SK-N-SH (cell line): ENCODE data around the gene ZNF628. TPM values are rescaled to one million over a fixed set of nuclear protein-coding genes. Genes with fewer than 3 reads are reported as not detected.
A peak's percentile ranks its signal among the peaks of the same experiment; 100 is the strongest.

Experiments used
- CTCF ChIA-PET: fragments of 300-600, 350-600 bp; formaldehyde crosslinking; extraction: SDS; loops from one replicate; lab custom pipeline; 2021; lab: Yijun Ruan, JAX
- POLR2A ChIA-PET: fragments of 350-600 bp; sonication (Branson Sonifier 250); formaldehyde crosslinking; extraction: SDS; loops from one replicate; lab custom pipeline; 2020; ENCODE audit warnings: antibody characterized with exemption, inconsistent platforms; lab: Yijun Ruan, JAX
- DNase-seq: peaks from one replicate; pipeline ENCODE4 v3.0.0; 2012
- H2AFZ ChIP-seq: fragments of 200-600 bp; sonication (generic); 2 replicates; pipeline ENCODE4 v1.8.1; 2016; ENCODE audit warnings: antibody characterized with exemption, mild to moderate bottlenecking, low read depth
- H3F3A ChIP-seq: fragments of 200-600 bp; sonication (generic); replicated peaks from 2 replicates; pipeline ENCODE3; 2016; ENCODE audit warnings: antibody characterized with exemption, mild to moderate bottlenecking; ENCODE audit not compliant: insufficient read depth
- H3K27ac ChIP-seq, 2 experiments: fragments of 200-500 bp in 1 of 2; fragments of 200-600 bp in 1 of 2; sonication (Bioruptor generic) in 1 of 2; sonication (generic), shearing (Covaris generic) in 1 of 2; 2 replicates each; pipeline versions ENCODE4 v1.5.1 to v1.6.1; 2014 to 2016; ENCODE audit warnings: low read depth in 2 of 2, inconsistent platforms in 1 of 2, low read length in 1 of 2, mild to moderate bottlenecking in 1 of 2, mixed read lengths in 1 of 2
- H3K27me3 ChIP-seq: fragments of 200-600 bp; sonication (generic), shearing (Covaris generic); 2 replicates; pipeline ENCODE4 v1.6.1; 2016; ENCODE audit warnings: mixed run types; ENCODE audit not compliant: insufficient read depth
- H3K36me3 ChIP-seq, 2 experiments: fragments of 200-500 bp in 1 of 2; fragments of 200-600 bp in 1 of 2; sonication (Bioruptor generic) in 1 of 2; sonication (generic) in 1 of 2; replicated peaks in 1 of 2; 2 replicates each; pipeline versions ENCODE3 to v1.5.1; 2014 to 2016; ENCODE audit warnings: low read length in 1 of 2, mild to moderate bottlenecking in 1 of 2; ENCODE audit not compliant: insufficient read depth in 2 of 2, control insufficient read depth in 1 of 2
- H3K4me1 ChIP-seq, 2 experiments: fragments of 200-500 bp in 1 of 2; fragments of 200-600 bp in 1 of 2; sonication (Bioruptor generic) in 1 of 2; sonication (generic), shearing (Covaris generic) in 1 of 2; 2 replicates each; pipeline versions ENCODE4 v1.5.1 to v1.6.1; 2014 to 2016; ENCODE audit warnings: low read depth in 1 of 2, low read length in 1 of 2, mixed run types in 1 of 2; ENCODE audit not compliant: insufficient read depth in 2 of 2, control insufficient read depth in 1 of 2
- H3K4me2 ChIP-seq: fragments of 200-600 bp; sonication (generic), shearing (Covaris generic); 2 replicates; pipeline ENCODE4 v1.6.1; 2017; ENCODE audit warnings: mixed run types
- H3K4me3 ChIP-seq, 2 experiments: fragments of 200-500 bp in 1 of 2; fragments of 200-600 bp in 1 of 2; sonication (Bioruptor generic) in 1 of 2; sonication (generic), shearing (Covaris generic) in 1 of 2; 2 replicates each; pipeline versions ENCODE4 v1.5.1 to v1.8.1; 2014 to 2016; ENCODE audit warnings: low read depth in 2 of 2, inconsistent platforms in 1 of 2, low read length in 1 of 2, mild to moderate bottlenecking in 1 of 2, mixed read lengths in 1 of 2, moderate library complexity in 1 of 2
- H3K79me2 ChIP-seq: fragments of 200-600 bp; sonication (generic); 2 replicates; pipeline ENCODE4 v1.8.1; 2017; ENCODE audit warnings: mild to moderate bottlenecking; ENCODE audit not compliant: insufficient read depth
- H3K9ac ChIP-seq: fragments of 200-600 bp; sonication (generic); 2 replicates; pipeline ENCODE4 v1.6.1; 2017; ENCODE audit warnings: mixed run types
- H3K9me2 ChIP-seq: fragments of 200-600 bp; sonication (generic); 2 replicates; pipeline ENCODE4 v1.6.1; 2017; ENCODE audit warnings: mixed run types
- H3K9me3 ChIP-seq: fragments of 200-600 bp; sonication (generic); 2 replicates; pipeline ENCODE4 v1.6.1; 2017; ENCODE audit warnings: mixed run types, mild to moderate bottlenecking, moderate library complexity
- H4K20me1 ChIP-seq: fragments of 200-600 bp; sonication (generic); 2 replicates; pipeline ENCODE4 v1.6.1; 2017; ENCODE audit warnings: mild to moderate bottlenecking, mixed run types; ENCODE audit not compliant: insufficient read depth
- CHD2 ChIP-seq: fragments of 150-350 bp; IDR thresholded peaks from 2 replicates; pipeline ENCODE4 v1.6.1; 2018; ENCODE audit warnings: low read length; ENCODE audit not compliant: partially characterized antibody
- ELF1 ChIP-seq: IDR thresholded peaks from 2 replicates; pipeline ENCODE4 v1.4.0; 2012
- EZH2phosphoT487 ChIP-seq: fragments of 200-600 bp; sonication (generic); IDR thresholded peaks from 2 replicates; pipeline ENCODE4 v1.6.1; 2017; ENCODE audit warnings: low read depth, mixed run types, mild to moderate bottlenecking, antibody characterized with exemption, moderate library complexity, borderline replicate concordance
- FOXJ3 ChIP-seq: sonication (generic); formaldehyde crosslinking; IDR thresholded peaks from 2 replicates; pipeline ENCODE4 v1.5.1; 2020; ENCODE audit warnings: mild to moderate bottlenecking, missing genetic modification reagents
- MEF2A ChIP-seq: IDR thresholded peaks from 2 replicates; pipeline ENCODE4 v1.4.0; 2012; ENCODE audit warnings: low read depth, borderline replicate concordance
- NFIC ChIP-seq: IDR thresholded peaks from 2 replicates; pipeline ENCODE4 v1.4.0; 2012; ENCODE audit warnings: borderline replicate concordance
- NRF1 ChIP-seq: IDR thresholded peaks from 2 replicates; pipeline ENCODE4 v1.6.1; 2012; ENCODE audit warnings: low read depth, mild to moderate bottlenecking, low read length
- POLR2AphosphoS5 ChIP-seq: IDR thresholded peaks from 2 replicates; pipeline ENCODE4 v1.6.1; 2012; ENCODE audit warnings: low read depth, low read length
- RAD21 ChIP-seq: IDR thresholded peaks from 2 replicates; pipeline ENCODE4 v1.6.1; 2012; ENCODE audit warnings: mild to moderate bottlenecking, low read length
- RCOR1 ChIP-seq: fragments of 150-350 bp; IDR thresholded peaks from 2 replicates; pipeline ENCODE4 v1.6.1; 2017; ENCODE audit warnings: antibody characterized with exemption, low read length
- RFX5 ChIP-seq: IDR thresholded peaks from 2 replicates; pipeline ENCODE4 v1.6.1; 2012; ENCODE audit warnings: mild to moderate bottlenecking, improper control_type of control experiment, low read length
- SMC3 ChIP-seq: IDR thresholded peaks from 2 replicates; pipeline ENCODE4 v1.6.1; 2012; ENCODE audit warnings: low read depth, low read length, improper control_type of control experiment
- WGBS: methylation state at CpG from one replicate; pipeline ENCODE4 v1.1.6; 2017; ENCODE audit warnings: low lambda C conversion rate; 5-methylcytosine and 5-hydroxymethylcytosine counted together
- polyA plus RNA-seq, 3 experiments: library from polyadenylated mRNA; depleted of rRNA; stranded (reverse); fragments of >200 nt; gene quantifications; 2 replicates each; pipeline ENCODE4 v1.2.3, GENCODE V29; 2012
- TF ChIP-seq, protein P1 (sequence below): fragments of 200-600 bp; sonication (generic); IDR thresholded peaks from 2 replicates; pipeline ENCODE4 v1.6.1; 2017; ENCODE audit warnings: antibody characterized with exemption, mild to moderate bottlenecking, moderate library complexity
- TF ChIP-seq, protein P2 (sequence below): IDR thresholded peaks from 2 replicates; pipeline ENCODE4 v1.4.0; 2012; ENCODE audit warnings: low read depth
- TF ChIP-seq, protein P3 (sequence below): IDR thresholded peaks from 2 replicates; pipeline ENCODE4 v1.4.0; 2012; ENCODE audit warnings: low read depth, borderline replicate concordance

The ZNF628 gene
- polyA plus RNA-seq, 1 of the 3 experiments (the other 2 are of a cell fraction), result 1.6 TPM

DNA sequence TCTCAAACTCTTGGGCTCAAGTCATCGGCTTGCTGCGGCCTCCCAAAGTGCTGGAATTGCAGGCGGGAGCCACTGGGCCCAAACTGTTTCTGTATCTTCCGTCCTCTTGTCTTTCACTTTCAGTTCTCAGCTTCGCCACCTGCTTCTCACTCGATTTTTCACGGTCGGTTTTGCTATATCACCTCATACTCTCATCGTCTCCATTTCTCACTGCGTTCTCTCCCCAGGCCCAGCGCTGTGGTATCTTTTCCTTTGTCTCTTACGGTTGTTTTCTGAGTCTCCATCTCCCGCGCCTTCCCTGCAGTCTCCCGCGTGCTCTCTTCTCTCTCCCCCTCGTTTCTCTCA is 26.7 kb downstream of the ZNF628 start:
- H3K9me3 ChIP-seq, result no peaks in the 10 kb centered on the region
- POLR2A ChIA-PET, result interaction anchor here (1.2 to 1.7 kb wide), 4 partner anchors 18 to 96 kb away, joined by 4 to 12 read pairs (median 9); partner anchors contain the start of genes NAT14, UBE2S and ZNF628
- 88% methylated on average over 17 of the region's 17 CpGs for WGBS
- TF ChIP-seq SMC3 (no peak), POLR2AphosphoS5 (no peak), ELF1 (no peak), EZH2phosphoT487 (no peak), FOXJ3 (no peak)
- TF ChIP-seq, protein P1, sequence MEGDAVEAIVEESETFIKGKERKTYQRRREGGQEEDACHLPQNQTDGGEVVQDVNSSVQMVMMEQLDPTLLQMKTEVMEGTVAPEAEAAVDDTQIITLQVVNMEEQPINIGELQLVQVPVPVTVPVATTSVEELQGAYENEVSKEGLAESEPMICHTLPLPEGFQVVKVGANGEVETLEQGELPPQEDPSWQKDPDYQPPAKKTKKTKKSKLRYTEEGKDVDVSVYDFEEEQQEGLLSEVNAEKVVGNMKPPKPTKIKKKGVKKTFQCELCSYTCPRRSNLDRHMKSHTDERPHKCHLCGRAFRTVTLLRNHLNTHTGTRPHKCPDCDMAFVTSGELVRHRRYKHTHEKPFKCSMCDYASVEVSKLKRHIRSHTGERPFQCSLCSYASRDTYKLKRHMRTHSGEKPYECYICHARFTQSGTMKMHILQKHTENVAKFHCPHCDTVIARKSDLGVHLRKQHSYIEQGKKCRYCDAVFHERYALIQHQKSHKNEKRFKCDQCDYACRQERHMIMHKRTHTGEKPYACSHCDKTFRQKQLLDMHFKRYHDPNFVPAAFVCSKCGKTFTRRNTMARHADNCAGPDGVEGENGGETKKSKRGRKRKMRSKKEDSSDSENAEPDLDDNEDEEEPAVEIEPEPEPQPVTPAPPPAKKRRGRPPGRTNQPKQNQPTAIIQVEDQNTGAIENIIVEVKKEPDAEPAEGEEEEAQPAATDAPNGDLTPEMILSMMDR, result no peak
- H3K79me2 ChIP-seq, result no peaks in the 10 kb centered on the region
- no peaks in the 10 kb centered on the region for H3K27me3 ChIP-seq
- H3K4me1 ChIP-seq, result peaks cover 0 to 6% of the 10 kb centered on the region in 2 experiments; a peak in 1 of 4 replicates
- no peaks in the 10 kb centered on the region for H4K20me1 ChIP-seq
- peak overlapping the region; percentile 75; the same call in 1 of the 2 replicates for H2AFZ ChIP-seq
- no peak overlapping the region for H3K4me3 ChIP-seq
- DNase-seq, result no peak
- H3F3A ChIP-seq, result peaks cover 5% of the 10 kb centered on the region
- no peak overlapping the region for H3K27ac ChIP-seq
- CTCF ChIA-PET, result interaction anchor here (0.7 to 3.8 kb wide), 20 partner anchors 11 to 361 kb away, joined by 3 to 162 read pairs (median 8); partner anchors contain the start of genes NAT14, SSC5D, ZNF628 and ZNF784
- H3K9ac ChIP-seq, result no peak overlapping the region
- no peaks in the 10 kb centered on the region for H3K36me3 ChIP-seq
- no peaks in the 10 kb centered on the region for H3K9me2 ChIP-seq
- 0 out of 2 replicates have a peak overlapping the region, but pooled peaks have one; percentile 70 for H3K4me2 ChIP-seq

DNA sequence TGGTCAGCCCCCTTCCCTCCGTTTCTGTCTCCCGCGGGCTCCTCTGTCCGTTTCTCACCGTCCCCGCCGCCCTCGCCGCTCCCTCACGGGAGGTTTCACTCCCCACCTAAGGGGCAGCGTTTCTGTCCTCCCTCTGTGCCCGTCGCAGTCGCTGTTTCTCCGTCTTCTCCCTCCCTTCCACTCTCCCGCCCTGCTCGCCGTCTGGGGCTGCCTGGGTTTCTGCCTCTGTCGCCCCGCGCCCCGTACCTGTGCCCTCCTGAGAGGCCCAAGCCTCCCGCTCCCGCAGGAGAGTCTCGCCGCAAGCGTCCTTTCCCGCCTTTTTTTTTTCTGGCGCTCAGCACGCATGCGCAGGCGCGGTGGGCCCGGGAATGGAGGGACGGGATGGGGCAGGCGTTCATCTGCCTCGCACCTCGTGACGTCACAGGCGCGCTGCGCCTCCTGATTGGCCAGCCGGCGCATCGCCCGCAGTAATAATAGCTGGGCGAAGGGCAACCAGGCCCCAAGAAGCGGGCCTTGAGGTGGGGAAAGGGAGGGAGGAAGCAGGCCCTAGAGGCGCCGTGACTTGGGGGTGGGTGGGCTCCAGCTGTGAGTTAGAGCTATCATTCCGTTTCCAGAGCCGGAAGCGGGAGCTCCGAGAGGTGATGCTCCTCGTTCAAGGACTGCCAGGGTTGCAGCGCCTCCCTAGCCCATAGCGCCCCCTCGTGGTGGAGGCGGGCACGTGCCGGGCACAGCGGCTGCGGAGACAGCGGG is 27.3 kb downstream of the ZNF628 start:
- Histone ChIP-seq H3K9me2 (no peaks in the 10 kb centered on the region), H3K27me3 (no peaks in the 10 kb centered on the region), H3K79me2 (no peaks in the 10 kb centered on the region), H3K27ac (peak overlapping the region in 1 of 2 experiments; percentile 71; a peak in 1 of 4 replicates), H2AFZ (peak overlapping the region; percentile 75; the same call in 1 of the 2 replicates), H3K9ac (peak overlapping the region; percentile 29; the same call in 1 of the 2 replicates), H3K36me3 (no peaks in the 10 kb centered on the region), H3F3A (peaks cover 5% of the 10 kb centered on the region), H3K9me3 (no peaks in the 10 kb centered on the region), H3K4me1 (peaks cover 0 to 6% of the 10 kb centered on the region in 2 experiments; a peak in 1 of 4 replicates), H4K20me1 (no peaks in the 10 kb centered on the region), H3K4me3 (peak overlapping the region; percentile 49 to 62), H3K4me2 (peak overlapping the region; percentile 70; the same call in 1 of the 2 replicates)
- DNase-seq, result peak; percentile 99
- POLR2A ChIA-PET, result interaction anchor here (0.7 to 1.7 kb wide), 7 partner anchors 12 to 96 kb away, joined by 3 to 12 read pairs (median 8); partner anchors contain the start of genes NAT14, UBE2S and ZNF628
- 41% methylated on average over 36 of the region's 64 CpGs for WGBS
- CTCF ChIA-PET, result interaction anchor here (0.6 to 3.8 kb wide), 52 partner anchors 10 to 774 kb away, joined by 3 to 162 read pairs (median 4); partner anchors contain the start of genes NAT14, SBK3, SSC5D and U2AF2
- TF ChIP-seq MEF2A (no peak), NRF1 (peak; percentile 84), RCOR1 (peak; percentile 28), RAD21 (peak; percentile 93), SMC3 (peak; percentile 84), ELF1 (peak; percentile 50; the same call in 1 of the 2 replicates), RFX5 (peak; percentile 99), NFIC (no peak), CHD2 (peak; percentile 64)
- TF ChIP-seq, protein P2, sequence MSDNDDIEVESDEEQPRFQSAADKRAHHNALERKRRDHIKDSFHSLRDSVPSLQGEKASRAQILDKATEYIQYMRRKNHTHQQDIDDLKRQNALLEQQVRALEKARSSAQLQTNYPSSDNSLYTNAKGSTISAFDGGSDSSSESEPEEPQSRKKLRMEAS, result peak; percentile 99
- TF ChIP-seq, protein P3, sequence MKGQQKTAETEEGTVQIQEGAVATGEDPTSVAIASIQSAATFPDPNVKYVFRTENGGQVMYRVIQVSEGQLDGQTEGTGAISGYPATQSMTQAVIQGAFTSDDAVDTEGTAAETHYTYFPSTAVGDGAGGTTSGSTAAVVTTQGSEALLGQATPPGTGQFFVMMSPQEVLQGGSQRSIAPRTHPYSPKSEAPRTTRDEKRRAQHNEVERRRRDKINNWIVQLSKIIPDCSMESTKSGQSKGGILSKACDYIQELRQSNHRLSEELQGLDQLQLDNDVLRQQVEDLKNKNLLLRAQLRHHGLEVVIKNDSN, result no peak; the same call in 1 of the 2 replicates
- TF ChIP-seq, protein P1, result peak; percentile 96
